Measurements from ENCODE around the gene EPS8.

The EPS8 gene

GRCh38 chr12:15651371-15651770 lies 137.8 kb downstream of the EPS8 start:
- H3K27ac ChIP-seq (ENCODE audit: low read length), result no peak overlapping the region
- no peaks in the 10 kb centered on the region for H3K9me3 ChIP-seq (ENCODE audit: insufficient read depth, low read length, severe bottlenecking)
- TF ChIP-seq CTCF (IDR thresholded peaks at IDR 0.05; ENCODE audit: borderline replicate concordance, extremely low read depth, low read length, poor library complexity, severe bottlenecking), result no peak
- TF ChIP-seq EZH2 (IDR thresholded peaks at IDR 0.05; ENCODE audit: borderline replicate concordance, low read depth, low read length, severe bottlenecking), result no peak
- no peaks in the 10 kb centered on the region for H3K4me1 ChIP-seq (ENCODE audit: insufficient read depth, low read length)
- H4K20me1 ChIP-seq (ENCODE audit: insufficient read depth, low read length), result no peaks in the 10 kb centered on the region
- ATAC-seq (ENCODE audit: insufficient read depth, low read depth) (no peak), DNase-seq (no peak)
- peaks cover 12% of the 10 kb centered on the region for H3K27me3 ChIP-seq (ENCODE audit: insufficient read depth, low read length, poor library complexity)
- H3K9ac ChIP-seq (ENCODE audit: low read depth, low read length), result no peak overlapping the region
- H3K79me2 ChIP-seq (ENCODE audit: insufficient read depth, low read length), result no peaks in the 10 kb centered on the region
- H2AFZ ChIP-seq (ENCODE audit: low read depth, low read length), result no peak overlapping the region
- no peak overlapping the region for H3K4me2 ChIP-seq (ENCODE audit: insufficient read depth, low read length)
- no peak overlapping the region for H3K4me3 ChIP-seq (ENCODE audit: low read depth in 1 of 2, low read length in 2 of 2)
- H3K36me3 ChIP-seq (ENCODE audit: insufficient read depth, low read length), result no peaks in the 10 kb centered on the region

- H3K9me3 ChIP-seq (ENCODE audit: insufficient read depth, low read length, severe bottlenecking), result no peaks in the 10 kb centered on the region
- H3K4me3 ChIP-seq (ENCODE audit: low read depth in 1 of 2, low read length in 2 of 2), result no peak overlapping the region
- H3K27me3 ChIP-seq (ENCODE audit: insufficient read depth, low read length, poor library complexity), result peaks cover 14% of the 10 kb centered on the region
- H3K9ac ChIP-seq (ENCODE audit: low read depth, low read length), result no peak overlapping the region
- H3K4me2 ChIP-seq (ENCODE audit: insufficient read depth, low read length), result no peak overlapping the region
- no peak for DNase-seq
- H3K27ac ChIP-seq (ENCODE audit: low read length), result no peak overlapping the region
- no peaks in the 10 kb centered on the region for H4K20me1 ChIP-seq (ENCODE audit: insufficient read depth, low read length)
- H3K79me2 ChIP-seq (ENCODE audit: insufficient read depth, low read length), result no peaks in the 10 kb centered on the region
- no peak for ATAC-seq (ENCODE audit: insufficient read depth, low read depth)
- no peak for TF ChIP-seq CTCF (IDR thresholded peaks at IDR 0.05; ENCODE audit: borderline replicate concordance, extremely low read depth, low read length, poor library complexity, severe bottlenecking)
- TF ChIP-seq EZH2 (IDR thresholded peaks at IDR 0.05; ENCODE audit: borderline replicate concordance, low read depth, low read length, severe bottlenecking), result no peak
- no peak overlapping the region for H2AFZ ChIP-seq (ENCODE audit: low read depth, low read length)
- H3K36me3 ChIP-seq (ENCODE audit: insufficient read depth, low read length), result no peaks in the 10 kb centered on the region
- no peaks in the 10 kb centered on the region for H3K4me1 ChIP-seq (ENCODE audit: insufficient read depth, low read length)
Observed at GRCh38 chr12:15650399-15651128, 138.6 kb downstream of the EPS8 start.

- no peak overlapping the region for H3K27ac ChIP-seq (ENCODE audit: low read length)
- H3K79me2 ChIP-seq (ENCODE audit: insufficient read depth, low read length), result no peaks in the 10 kb centered on the region
- H4K20me1 ChIP-seq (ENCODE audit: insufficient read depth, low read length), result no peaks in the 10 kb centered on the region
- DNase-seq (no peak), ATAC-seq (ENCODE audit: insufficient read depth, low read depth) (no peak)
- H3K4me3 ChIP-seq (ENCODE audit: low read depth in 1 of 2, low read length in 2 of 2), result no peak overlapping the region
- TF ChIP-seq EZH2 (IDR thresholded peaks at IDR 0.05; ENCODE audit: borderline replicate concordance, low read depth, low read length, severe bottlenecking), result no peak
- TF ChIP-seq CTCF (IDR thresholded peaks at IDR 0.05; ENCODE audit: borderline replicate concordance, extremely low read depth, low read length, poor library complexity, severe bottlenecking), result no peak
- H3K4me1 ChIP-seq (ENCODE audit: insufficient read depth, low read length), result no peaks in the 10 kb centered on the region
- no peak overlapping the region for H3K4me2 ChIP-seq (ENCODE audit: insufficient read depth, low read length)
- H2AFZ ChIP-seq (ENCODE audit: low read depth, low read length), result no peak overlapping the region
- no peaks in the 10 kb centered on the region for H3K9me3 ChIP-seq (ENCODE audit: insufficient read depth, low read length, severe bottlenecking)
- no peak overlapping the region for H3K9ac ChIP-seq (ENCODE audit: low read depth, low read length)
- H3K36me3 ChIP-seq (ENCODE audit: insufficient read depth, low read length), result no peaks in the 10 kb centered on the region
- H3K27me3 ChIP-seq (ENCODE audit: insufficient read depth, low read length, poor library complexity), result peaks cover 17% of the 10 kb centered on the region
Observed at GRCh38 chr12:15649347-15649746, 139.8 kb downstream of the EPS8 start.

All from DND-41 (cell line).